Upper lobe of right lung (tissue), 1 donor: ENCODE measurements around the gene GALNTL6. TPM values are rescaled to one million over a fixed set of nuclear protein-coding genes. Genes with fewer than 3 reads are reported as not detected.

Experiments
- ATAC-seq: fragments of 200-7000 bp; cut with Tn5 transposase; one replicate; pipeline ENCODE4 v1.9.1; 2020; ENCODE audit warnings: mild to moderate bottlenecking, moderate library complexity
- DNase-seq: peaks from one replicate; pipeline ENCODE4 v3.0.0-alpha.2; 2020
- H3K27ac ChIP-seq: fragments of 200-600 bp; one replicate; pipeline ENCODE4 v1.8.0; 2022
- H3K27me3 ChIP-seq: fragments of 200-600 bp; one replicate; pipeline ENCODE4 v1.8.0; 2022; ENCODE audit warnings: mild to moderate bottlenecking
- H3K36me3 ChIP-seq: fragments of 200-600 bp; one replicate; pipeline ENCODE4 v1.8.0; 2022
- H3K4me1 ChIP-seq: fragments of 200-600 bp; one replicate; pipeline ENCODE4 v1.8.0; 2022
- H3K4me3 ChIP-seq: fragments of 200-600 bp; one replicate; pipeline ENCODE4 v1.8.0; 2022; ENCODE audit warnings: mild to moderate bottlenecking
- H3K9me3 ChIP-seq: fragments of 200-600 bp; one replicate; pipeline ENCODE4 v1.8.0; 2022
- CTCF ChIP-seq: fragments of 200-600 bp; IDR thresholded peaks from one replicate; pipeline ENCODE4 v1.8.0; 2022; ENCODE audit warnings: antibody characterized with exemption
- intact Hi-C: fragments of 100-400 bp; cut with DNase I; formaldehyde crosslinking; loops from one replicate; pipeline ENCODE4 v1.11.0; 2022
- total RNA-seq: library from RNA; stranded (reverse); fragmentation: NEBNext Ultra II Directional; extraction: Animal tissue kit (Norgen Biotek cat#: 25700); gene quantifications from one replicate; pipeline ENCODE4 v1.2.1, GENCODE V29; 2021
- donor health status: DM: no; HTN: yes; CAD: no; lungs with severe emphysema.

The GALNTL6 gene
- total RNA-seq, 1 donor from 2014 or later: 0.20 TPM

- ATAC-seq: no peak
- Histone ChIP-seq H3K36me3 (no peaks in the 10 kb centered on the region), H3K4me3 (no peak overlapping the region), H3K27me3 (no peaks in the 10 kb centered on the region), H3K27ac (no peak overlapping the region), H3K9me3 (no peaks in the 10 kb centered on the region), H3K4me1 (no peaks in the 10 kb centered on the region)
- no peak for TF ChIP-seq CTCF
- no peak for DNase-seq
- intact Hi-C loops: no loop called here
Observed at GRCh38 chr4:171924746-171925376, 111.7 kb downstream of the GALNTL6 start.

GRCh38 chr4:171928336-171928735 lies 115.1 kb downstream of the GALNTL6 start:
- no peak for ATAC-seq
- TF ChIP-seq CTCF: no peak
- no peak overlapping the region for H3K27ac ChIP-seq
- H3K36me3 ChIP-seq: no peaks in the 10 kb centered on the region
- DNase-seq: no peak
- no peaks in the 10 kb centered on the region for H3K27me3 ChIP-seq
- H3K4me3 ChIP-seq: no peak overlapping the region
- intact Hi-C loops: no loop called here
- no peaks in the 10 kb centered on the region for H3K9me3 ChIP-seq
- no peaks in the 10 kb centered on the region for H3K4me1 ChIP-seq

DNA sequence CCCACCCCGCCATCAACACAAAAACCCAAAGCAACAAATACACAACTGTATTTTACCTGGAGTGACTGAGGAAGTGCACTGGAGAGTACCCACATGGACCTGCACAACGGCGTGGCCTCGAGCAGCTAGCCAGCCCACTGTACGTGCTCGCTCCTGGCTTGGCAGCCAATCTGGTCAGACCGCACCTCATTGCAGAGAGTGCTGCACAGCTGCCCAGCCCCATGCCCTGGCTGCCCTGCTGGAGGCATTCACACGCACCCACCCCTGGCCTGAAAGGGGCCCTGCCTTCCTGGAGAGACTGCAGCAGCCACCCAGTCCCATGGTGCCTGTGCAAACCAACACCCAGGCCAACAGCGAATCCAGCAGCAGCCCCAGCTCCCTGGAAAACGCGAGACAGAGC lies 116.3 kb downstream of the GALNTL6 start:
- no peaks in the 10 kb centered on the region for H3K4me1 ChIP-seq
- DNase-seq (no peak), ATAC-seq (peak; percentile 46)
- no peaks in the 10 kb centered on the region for H3K36me3 ChIP-seq
- TF ChIP-seq CTCF: no peak
- intact Hi-C loops: no loop called here
- H3K27ac ChIP-seq: no peak overlapping the region
- no peak overlapping the region for H3K4me3 ChIP-seq
- no peaks in the 10 kb centered on the region for H3K27me3 ChIP-seq
- H3K9me3 ChIP-seq: no peaks in the 10 kb centered on the region

DNA sequence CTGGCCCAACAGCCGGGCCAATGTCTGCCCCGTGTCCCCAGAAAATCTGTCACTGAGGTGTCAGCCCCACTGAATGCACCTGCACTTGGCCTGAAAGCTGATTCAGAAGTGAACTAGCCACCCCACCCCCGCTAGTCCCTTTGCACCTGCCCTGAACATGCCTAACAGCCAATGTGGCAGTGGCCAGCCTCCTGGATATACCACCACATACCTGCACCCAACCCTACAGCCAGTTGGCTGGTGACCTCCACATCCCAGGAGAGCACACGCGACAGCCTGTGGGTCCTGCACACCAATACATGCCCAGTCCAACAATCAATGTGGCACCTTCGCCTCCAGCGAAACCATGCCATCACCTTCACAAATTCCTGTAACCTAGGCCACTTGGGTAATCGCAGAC lies 116.7 kb downstream of the GALNTL6 start:
- Histone ChIP-seq H3K9me3 (no peaks in the 10 kb centered on the region), H3K4me1 (no peaks in the 10 kb centered on the region), H3K4me3 (no peak overlapping the region), H3K27me3 (no peaks in the 10 kb centered on the region), H3K27ac (no peak overlapping the region), H3K36me3 (no peaks in the 10 kb centered on the region)
- ATAC-seq: peak; percentile 34
- intact Hi-C loops: no loop called here
- no peak for TF ChIP-seq CTCF
- no peak for DNase-seq

GRCh38 chr4:171932238-171932637 lies 119.0 kb downstream of the GALNTL6 start:
- intact Hi-C loops: no loop called here

More at GRCh38 chr4:171932238-171932637, 119.0 kb downstream of the GALNTL6 start:
- Histone ChIP-seq H3K27me3 (no peaks in the 10 kb centered on the region), H3K4me3 (no peak overlapping the region), H3K27ac (no peak overlapping the region), H3K36me3 (no peaks in the 10 kb centered on the region), H3K4me1 (no peaks in the 10 kb centered on the region), H3K9me3 (no peaks in the 10 kb centered on the region)
- no peak for DNase-seq
- TF ChIP-seq CTCF: no peak
- ATAC-seq: no peak
